ENCODE results near the gene EXD1. TPM values are rescaled to one million over a fixed set of nuclear protein-coding genes. Genes with fewer than 3 reads are reported as not detected.

The EXD1 gene
- total and polyA plus RNA-seq, 2 experiments from 2014 or later = 0.07 TPM; not detected in 1

Other genes starting within 250 kb of the EXD1 start
- 23.1 and 24.9 TPM in 2 replicates for gene INO80, start 114.5 kb downstream of the EXD1 start, total RNA-seq (2014; rRNA removed; shearing (Covaris generic))
- 6.5 and 7.6 TPM in 2 replicates for gene INO80, start 114.5 kb downstream of the EXD1 start, polyA plus RNA-seq (2016; fragmentation: Nextera tagmentation; extraction: Ambion mirVana)
- gene CHP1, start 511 bp upstream of the EXD1 start, total RNA-seq (2014; rRNA removed; shearing (Covaris generic)) = 109 and 134 TPM in 2 replicates
- gene CHP1, start 511 bp upstream of the EXD1 start, polyA plus RNA-seq (2016; fragmentation: Nextera tagmentation; extraction: Ambion mirVana) = 59.6 and 62.3 TPM in 2 replicates
- gene OIP5, start 101.8 kb upstream of the EXD1 start, total RNA-seq (2014; rRNA removed; shearing (Covaris generic)) = 53.1 and 61.1 TPM in 2 replicates
- gene OIP5, start 101.8 kb upstream of the EXD1 start, polyA plus RNA-seq (2016; fragmentation: Nextera tagmentation; extraction: Ambion mirVana) = 60.0 and 71.7 TPM in 2 replicates
- gene NUSAP1, start 102.1 kb upstream of the EXD1 start, total RNA-seq (2014; rRNA removed; shearing (Covaris generic)) = 126 and 150 TPM in 2 replicates
- gene NUSAP1, start 102.1 kb upstream of the EXD1 start, polyA plus RNA-seq (2016; fragmentation: Nextera tagmentation; extraction: Ambion mirVana) = 260 and 272 TPM in 2 replicates
- 12.5 and 17.0 TPM in 2 replicates for gene NDUFAF1, start 171.7 kb upstream of the EXD1 start, total RNA-seq (2014; rRNA removed; shearing (Covaris generic))
- gene NDUFAF1, start 171.7 kb upstream of the EXD1 start, polyA plus RNA-seq (2016; fragmentation: Nextera tagmentation; extraction: Ambion mirVana) = 14.7 and 15.4 TPM in 2 replicates
- gene RTF1, start 186.3 kb upstream of the EXD1 start, total RNA-seq (2014; rRNA removed; shearing (Covaris generic)) = 34.3 and 38.1 TPM in 2 replicates
- gene RTF1, start 186.3 kb upstream of the EXD1 start, polyA plus RNA-seq (2016; fragmentation: Nextera tagmentation; extraction: Ambion mirVana) = 296 and 298 TPM in 2 replicates

Measured in GM23338 (cell line).